Activated naive CD8-positive, alpha-beta T cell treated with anti-CD3 and anti-CD28 coated beads, Interleukin-2, amount 50 U/mL, for 24 hours (primary cell): Measurements from ENCODE around the gene KLHDC10.
"Not testable (repeated sequence)": the region's sequence is repeated elsewhere in the genome, so short reads cannot be mapped to it uniquely, and the experiment has no call there.

ENCODE experiments used
- ATAC-seq: fragments of 150-1000 bp; cut with Tn5 transposase; one replicate; pipeline ENCODE4 v1.10.0; 2021
- DNase-seq: peaks from one replicate; pipeline ENCODE4 v3.0.0; 2021
- H3K27ac Mint-ChIP-seq: one replicate; pipeline ENCODE4 v1.8.0; 2021; ENCODE audit warnings: mild to moderate bottlenecking, mixed read lengths
- H3K27me3 Mint-ChIP-seq: one replicate; pipeline ENCODE4 v1.8.0; 2021; ENCODE audit warnings: mixed read lengths
- H3K36me3 Mint-ChIP-seq: one replicate; pipeline ENCODE4 v1.8.0; 2021; ENCODE audit warnings: low read depth, mixed read lengths
- H3K4me1 Mint-ChIP-seq: one replicate; pipeline ENCODE4 v1.8.0; 2021; ENCODE audit warnings: mixed read lengths
- H3K4me3 Mint-ChIP-seq: one replicate; pipeline ENCODE4 v1.8.0; 2021; ENCODE audit warnings: mild to moderate bottlenecking, moderate library complexity, mixed read lengths
- H3K9me3 Mint-ChIP-seq: one replicate; pipeline ENCODE4 v1.8.0; 2021; ENCODE audit warnings: mixed read lengths

Gene KLHDC10

GRCh38 chr7:130160455-130160854 lies 90.1 kb downstream of the KLHDC10 start:
- Mint-ChIP-seq H3K27ac (no peak overlapping the region), H3K36me3 (peaks cover 69% of the 10 kb centered on the region), H3K4me3 (no peak overlapping the region), H3K27me3 (no peaks in the 10 kb centered on the region), H3K9me3 (no peaks in the 10 kb centered on the region), H3K4me1 (no peaks in the 10 kb centered on the region)
- DNase-seq (no peak), ATAC-seq (no peak)

- Mint-ChIP-seq H3K36me3 (peaks cover 76% of the 10 kb centered on the region), H3K27ac (no peak overlapping the region), H3K4me1 (no peaks in the 10 kb centered on the region), H3K27me3 (no peaks in the 10 kb centered on the region), H3K4me3 (no peak overlapping the region), H3K9me3 (no peaks in the 10 kb centered on the region)
- DNase-seq, result no peak
- no peak for ATAC-seq
These were observed 91.9 kb downstream of the KLHDC10 start for GRCh38 chr7:130162196-130162595.

GRCh38 chr7:130174237-130174959 lies 104.1 kb downstream of the KLHDC10 start:
- no peaks in the 10 kb centered on the region for H3K4me1 Mint-ChIP-seq
- H3K27me3 Mint-ChIP-seq, result no peaks in the 10 kb centered on the region
- H3K27ac Mint-ChIP-seq, result no peak overlapping the region
- peaks cover 44% of the 10 kb centered on the region for H3K36me3 Mint-ChIP-seq
- ATAC-seq, result no peak
- H3K9me3 Mint-ChIP-seq, result no peaks in the 10 kb centered on the region
- DNase-seq, result no peak
- no peak overlapping the region for H3K4me3 Mint-ChIP-seq

- no peak for ATAC-seq
- Mint-ChIP-seq H3K27ac (no peak overlapping the region), H3K4me1 (peaks cover 23% of the 10 kb centered on the region), H3K4me3 (no peak overlapping the region), H3K27me3 (no peaks in the 10 kb centered on the region), H3K9me3 (no peaks in the 10 kb centered on the region), H3K36me3 (peaks cover 56% of the 10 kb centered on the region)
- DNase-seq, result no peak
These were observed 107.9 kb downstream of the KLHDC10 start for GRCh38 chr7:130178251-130178650.

GRCh38 chr7:130179631-130180030 lies 109.3 kb downstream of the KLHDC10 start:
- H3K27me3 Mint-ChIP-seq, result no peaks in the 10 kb centered on the region
- H3K9me3 Mint-ChIP-seq, result no peaks in the 10 kb centered on the region
- H3K27ac Mint-ChIP-seq, result no peak overlapping the region
- DNase-seq (no peak), ATAC-seq (no peak)
- peaks cover 29% of the 10 kb centered on the region for H3K4me1 Mint-ChIP-seq
- peaks cover 57% of the 10 kb centered on the region for H3K36me3 Mint-ChIP-seq
- H3K4me3 Mint-ChIP-seq, result no peak overlapping the region

GRCh38 chr7:130180571-130181262 lies 110.4 kb downstream of the KLHDC10 start:
- Mint-ChIP-seq H3K4me1 (peaks cover 29% of the 10 kb centered on the region), H3K27ac (peak overlapping the region; percentile 85), H3K36me3 (peaks cover 59% of the 10 kb centered on the region), H3K27me3 (no peaks in the 10 kb centered on the region), H3K9me3 (no peaks in the 10 kb centered on the region), H3K4me3 (peak overlapping the region; percentile 36)
- ATAC-seq (peak; percentile 100), DNase-seq (peak; percentile 37)

GRCh38 chr7:130181263-130181605 lies 110.9 kb downstream of the KLHDC10 start:
- Mint-ChIP-seq H3K9me3 (no peaks in the 10 kb centered on the region), H3K27me3 (no peaks in the 10 kb centered on the region), H3K27ac (peak overlapping the region; percentile 85), H3K4me3 (peak overlapping the region; percentile 32), H3K36me3 (peaks cover 59% of the 10 kb centered on the region), H3K4me1 (peaks cover 29% of the 10 kb centered on the region)
- DNase-seq (no peak), ATAC-seq (peak; percentile 1)

GRCh38 chr7:130182990-130183389 lies 112.7 kb downstream of the KLHDC10 start:
- Mint-ChIP-seq H3K27ac (peak overlapping the region; percentile 15), H3K27me3 (no peaks in the 10 kb centered on the region), H3K36me3 (peaks cover 50% of the 10 kb centered on the region), H3K9me3 (no peaks in the 10 kb centered on the region), H3K4me1 (peaks cover 29% of the 10 kb centered on the region), H3K4me3 (no peak overlapping the region)
- DNase-seq, result no peak
- ATAC-seq, result no peak

- not testable (repeated sequence) for DNase-seq, H3K27ac Mint-ChIP-seq, H3K9me3 Mint-ChIP-seq, H3K4me3 Mint-ChIP-seq, ATAC-seq, H3K27me3 Mint-ChIP-seq
- H3K36me3 Mint-ChIP-seq, result peaks cover 52% of the 10 kb centered on the region
- H3K4me1 Mint-ChIP-seq, result peaks cover 29% of the 10 kb centered on the region
These were observed 114.0 kb downstream of the KLHDC10 start for GRCh38 chr7:130184349-130184748.
